B cell (primary cell): ENCODE results near the gene RBM19.

Experiments used
- EZH2 ChIP-seq: IDR thresholded peaks from 2 replicates; pipeline ENCODE4 v1.6.1; 2012; ENCODE audit warnings: borderline replicate concordance, low read depth, mild to moderate bottlenecking, moderate library complexity, low read length; ENCODE audit not compliant: insufficient read depth, poor library complexity, severe bottlenecking
- TF ChIP-seq, protein P1 (sequence below): fragments of 200-600 bp; IDR thresholded peaks from one replicate; pipeline ENCODE4 v1.8.0; 2022; ENCODE audit warnings: antibody characterized with exemption, mild to moderate bottlenecking

DNA sequence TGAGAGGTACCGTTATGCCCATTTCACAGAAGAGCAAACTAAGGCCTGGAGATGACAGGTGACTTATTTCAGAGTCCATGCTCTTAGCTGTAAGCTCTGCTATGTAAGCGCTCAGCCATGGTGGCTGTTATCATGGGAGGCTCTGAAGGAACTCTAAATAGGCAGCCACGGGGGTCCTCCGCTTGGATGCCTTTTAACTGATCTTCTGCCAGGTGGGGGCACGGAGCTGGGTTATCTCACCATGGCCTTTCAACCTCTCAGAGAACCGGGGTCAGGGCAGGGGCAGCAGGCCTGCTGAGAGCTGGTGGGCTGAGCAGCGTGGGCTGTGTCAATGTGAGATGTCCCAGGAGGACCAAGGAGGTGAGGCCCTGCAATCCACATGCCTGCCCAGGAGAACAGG, 49.7 kb upstream of the RBM19 start:
- TF ChIP-seq, protein P1, sequence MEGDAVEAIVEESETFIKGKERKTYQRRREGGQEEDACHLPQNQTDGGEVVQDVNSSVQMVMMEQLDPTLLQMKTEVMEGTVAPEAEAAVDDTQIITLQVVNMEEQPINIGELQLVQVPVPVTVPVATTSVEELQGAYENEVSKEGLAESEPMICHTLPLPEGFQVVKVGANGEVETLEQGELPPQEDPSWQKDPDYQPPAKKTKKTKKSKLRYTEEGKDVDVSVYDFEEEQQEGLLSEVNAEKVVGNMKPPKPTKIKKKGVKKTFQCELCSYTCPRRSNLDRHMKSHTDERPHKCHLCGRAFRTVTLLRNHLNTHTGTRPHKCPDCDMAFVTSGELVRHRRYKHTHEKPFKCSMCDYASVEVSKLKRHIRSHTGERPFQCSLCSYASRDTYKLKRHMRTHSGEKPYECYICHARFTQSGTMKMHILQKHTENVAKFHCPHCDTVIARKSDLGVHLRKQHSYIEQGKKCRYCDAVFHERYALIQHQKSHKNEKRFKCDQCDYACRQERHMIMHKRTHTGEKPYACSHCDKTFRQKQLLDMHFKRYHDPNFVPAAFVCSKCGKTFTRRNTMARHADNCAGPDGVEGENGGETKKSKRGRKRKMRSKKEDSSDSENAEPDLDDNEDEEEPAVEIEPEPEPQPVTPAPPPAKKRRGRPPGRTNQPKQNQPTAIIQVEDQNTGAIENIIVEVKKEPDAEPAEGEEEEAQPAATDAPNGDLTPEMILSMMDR, result no peak
- no peak for TF ChIP-seq EZH2
